ENCODE results near the gene INPPL1. TPM values are rescaled to one million over a fixed set of nuclear protein-coding genes. Genes with fewer than 3 reads are reported as not detected.

Gene INPPL1
- total RNA-seq, 2 donors from 2014 or later, result 47.2 to 53.7 TPM

DNA sequence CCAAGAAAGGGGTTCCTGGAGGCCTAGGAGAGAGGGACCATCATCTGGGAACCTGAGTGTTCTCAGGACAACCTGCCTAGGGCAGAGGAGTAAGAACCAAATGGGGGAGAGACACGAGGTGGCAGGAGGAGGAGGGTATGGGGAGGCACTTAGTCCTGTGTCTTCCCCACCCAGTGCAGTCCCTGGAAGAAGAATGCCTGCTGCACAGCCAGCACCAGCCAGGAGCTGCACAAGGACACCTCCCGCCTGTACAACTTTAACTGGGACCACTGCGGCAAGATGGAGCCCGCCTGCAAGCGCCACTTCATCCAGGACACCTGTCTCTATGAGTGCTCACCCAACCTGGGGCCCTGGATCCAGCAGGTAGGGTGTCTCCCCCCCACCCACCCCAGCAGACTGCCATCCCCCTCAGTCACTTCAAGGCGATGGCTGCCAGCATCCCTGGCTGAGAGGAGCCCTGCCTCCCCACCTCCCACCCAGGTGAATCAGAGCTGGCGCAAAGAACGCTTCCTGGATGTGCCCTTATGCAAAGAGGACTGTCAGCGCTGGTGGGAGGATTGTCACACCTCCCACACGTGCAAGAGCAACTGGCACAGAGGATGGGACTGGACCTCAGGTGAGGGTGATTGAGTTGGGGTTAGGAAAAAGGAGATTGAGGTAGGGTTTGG, 3.7 kb upstream of the INPPL1 start:
- Histone ChIP-seq H3K9me3 (no peaks in the 10 kb centered on the region), H3K27me3 (no peaks in the 10 kb centered on the region), H3K27ac (no peak overlapping the region), H3K36me3 (replicated peaks in 1 of 2; ENCODE audit: insufficient read depth in 1 of 2, low read depth in 2 of 2) (no peaks in the 10 kb centered on the region), H3K4me1 (peaks cover 18% of the 10 kb centered on the region), H3K4me3 (no peak overlapping the region)
- DNase-seq (no peak), ATAC-seq (no peak)
- 85 to 92% methylated on average over 7 to 10 of the region's 10 CpGs for WGBS, 2 donors
- intact Hi-C loops (cut with DNase I), result no loop called here
- TF ChIP-seq POLR2A (IDR thresholded peaks at IDR 0.05), result no peak
- TF ChIP-seq CTCF (IDR thresholded peaks at IDR 0.05), result no peak

GRCh38 chr11:72221386-72222075, 3.0 kb upstream of the INPPL1 start:
- no peak for TF ChIP-seq POLR2A (IDR thresholded peaks at IDR 0.05)
- TF ChIP-seq CTCF (IDR thresholded peaks at IDR 0.05), result no peak
- DNase-seq (no peak), ATAC-seq (no peak)
- Histone ChIP-seq H3K27ac (peak overlapping the region in 1 of 4 donors; percentile 99), H3K4me1 (peaks cover 21% of the 10 kb centered on the region), H3K4me3 (no peak overlapping the region), H3K36me3 (replicated peaks in 1 of 2; ENCODE audit: insufficient read depth in 1 of 2, low read depth in 2 of 2) (no peaks in the 10 kb centered on the region), H3K9me3 (no peaks in the 10 kb centered on the region), H3K27me3 (no peaks in the 10 kb centered on the region)
- WGBS, 2 donors, result 81 to 87% methylated on average over 3 to 7 of the region's 7 CpGs
- intact Hi-C loops (cut with DNase I), result no loop called here

GRCh38 chr11:72222106-72222891, 2.3 kb upstream of the INPPL1 start:
- peak overlapping the region; percentile 82 to 99 (median 96) for H3K27ac ChIP-seq
- H3K36me3 ChIP-seq (replicated peaks in 1 of 2; ENCODE audit: insufficient read depth in 1 of 2, low read depth in 2 of 2), result no peaks in the 10 kb centered on the region
- peaks cover 21% of the 10 kb centered on the region for H3K4me1 ChIP-seq
- ATAC-seq, result no peak
- no peak overlapping the region for H3K4me3 ChIP-seq
- intact Hi-C loops (cut with DNase I), result no loop called here
- DNase-seq, result no peak
- 56 to 68% methylated on average over 6 of the region's 6 CpGs for WGBS, 2 donors
- H3K27me3 ChIP-seq, result no peaks in the 10 kb centered on the region
- H3K9me3 ChIP-seq, result no peaks in the 10 kb centered on the region
- TF ChIP-seq POLR2A (IDR thresholded peaks at IDR 0.05) (no peak), CTCF (IDR thresholded peaks at IDR 0.05) (no peak)

- DNase-seq (peak; percentile 95 to 97 (median 96)), ATAC-seq (peak; percentile 89)
- WGBS, 2 donors, result 0 to 1% methylated on average over 2 to 46 of the region's 47 CpGs
- TF ChIP-seq CTCF (IDR thresholded peaks at IDR 0.05) (peak in 6 of 7 experiments; percentile 9 to 69 (median 30)), POLR2A (IDR thresholded peaks at IDR 0.05) (peak; percentile 47 to 84 (median 80))
- Histone ChIP-seq H3K4me3 (peak overlapping the region; percentile 33 to 60), H3K9me3 (no peaks in the 10 kb centered on the region), H3K4me1 (peaks cover 21% of the 10 kb centered on the region), H3K27ac (peak overlapping the region; percentile 82 to 99 (median 96)), H3K36me3 (replicated peaks in 1 of 2; ENCODE audit: insufficient read depth in 1 of 2, low read depth in 2 of 2) (no peaks in the 10 kb centered on the region), H3K27me3 (no peaks in the 10 kb centered on the region)
- intact Hi-C loops (cut with DNase I), result no loop called here
Measured at GRCh38 chr11:72222907-72223614, 1.5 kb upstream of the INPPL1 start.

Measured in body of pancreas (tissue), 4 donors.